Measurements from ENCODE around the gene CUX1.
"Not testable (repeated sequence)": the region's sequence is repeated elsewhere in the genome, so short reads cannot be mapped to it uniquely, and the experiment has no call there.

Gene CUX1

DNA sequence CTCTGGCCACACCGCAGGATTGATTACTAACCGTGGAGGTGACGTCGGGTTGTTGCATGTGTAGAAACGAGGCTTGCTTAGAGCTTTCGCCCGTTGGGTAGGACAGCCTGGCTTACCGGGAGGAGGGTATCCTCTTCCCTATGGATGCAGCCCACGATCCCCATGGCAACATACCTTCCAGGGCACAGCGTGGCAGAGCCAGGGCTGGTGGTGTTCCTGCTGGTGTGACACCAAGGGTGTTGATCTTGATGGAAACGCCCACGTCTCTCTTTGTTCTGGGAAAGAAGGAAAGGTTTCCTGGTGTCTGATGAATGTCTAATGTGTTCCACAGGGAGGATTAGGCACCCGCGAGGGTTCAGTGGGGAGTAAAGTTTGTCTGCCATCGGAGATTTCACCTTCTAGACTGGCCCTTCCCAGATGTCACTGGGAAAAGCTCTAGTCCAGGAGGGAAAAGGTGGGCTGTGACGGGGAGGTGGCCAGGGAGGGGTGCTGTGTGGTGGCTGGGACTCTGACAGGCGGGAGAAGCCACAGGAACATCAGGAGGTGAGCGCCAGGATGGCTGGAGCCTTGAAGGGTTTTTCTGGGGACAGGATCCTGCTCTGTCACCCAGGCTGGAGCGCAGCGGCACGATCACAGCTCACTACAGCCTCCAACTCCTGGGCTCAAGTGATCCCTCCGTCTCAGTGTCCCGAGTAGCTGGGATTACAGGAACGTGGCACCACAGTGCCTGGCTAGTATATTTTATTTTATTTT is 102.1 kb downstream of the CUX1 start:
- no peak for DNase-seq

DNA sequence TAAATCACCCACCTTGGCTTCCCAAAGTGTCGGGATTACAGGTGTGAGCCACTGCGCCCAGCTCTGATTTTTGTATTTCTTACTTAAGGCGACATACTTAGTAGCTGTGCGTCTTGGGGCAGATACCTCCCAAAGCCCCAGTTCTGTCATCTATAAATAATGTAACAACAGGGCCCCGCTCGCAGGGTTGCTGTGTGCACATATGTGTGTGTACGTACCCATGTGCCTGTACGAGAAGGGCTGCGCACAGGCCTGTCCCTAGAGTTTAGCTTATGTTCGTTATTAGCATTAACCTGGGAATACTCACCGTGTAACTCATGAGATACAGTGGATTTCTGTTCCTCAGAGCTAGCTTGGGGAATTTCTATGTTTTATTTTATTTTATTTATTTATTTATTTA is 103.6 kb downstream of the CUX1 start:
- no peak for DNase-seq

DNA sequence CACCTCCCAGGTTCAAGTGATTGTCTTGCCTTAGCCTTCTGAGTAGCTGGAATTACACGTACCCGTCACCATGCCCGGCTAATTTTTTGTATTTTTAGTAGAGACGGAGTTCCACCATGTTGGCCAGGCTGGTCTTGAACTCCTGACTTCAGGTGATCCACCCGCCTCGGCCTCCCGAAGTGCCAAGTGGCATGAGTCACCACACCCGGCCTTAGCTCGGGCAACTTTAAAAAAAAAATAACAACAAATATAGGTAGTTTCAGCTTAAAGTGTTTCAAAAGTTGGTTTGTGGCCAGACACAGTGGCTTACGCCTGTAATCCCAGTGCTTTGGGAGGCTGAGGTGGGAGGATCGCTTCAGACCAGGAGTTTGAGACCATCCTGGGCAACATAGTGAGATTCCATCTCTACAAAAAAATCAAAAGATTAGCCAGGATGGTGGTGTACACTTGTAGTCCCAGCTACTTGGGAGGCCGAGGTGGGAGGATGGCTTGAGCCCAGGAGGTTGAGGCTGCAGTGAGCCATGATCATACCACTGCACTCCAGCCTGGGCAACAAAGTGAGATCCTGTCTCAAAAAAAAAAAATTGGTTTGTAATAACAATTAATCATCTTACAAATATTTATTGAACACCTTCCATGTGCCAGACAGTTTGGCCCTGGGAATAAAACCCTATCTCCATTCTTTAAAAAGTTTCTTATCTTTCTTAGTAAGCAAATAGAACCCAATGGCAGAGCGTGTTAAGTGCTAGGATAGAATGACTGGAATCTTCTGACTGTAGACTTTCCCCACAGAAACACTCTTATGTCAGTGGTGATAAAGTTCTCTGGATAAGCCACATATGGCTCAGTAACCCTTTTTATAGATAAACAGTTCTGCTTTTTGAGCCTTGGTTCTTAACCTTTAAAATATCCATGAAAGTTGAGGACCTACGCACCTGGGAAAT is 104.4 kb downstream of the CUX1 start:
- not testable (repeated sequence) for DNase-seq

DNA sequence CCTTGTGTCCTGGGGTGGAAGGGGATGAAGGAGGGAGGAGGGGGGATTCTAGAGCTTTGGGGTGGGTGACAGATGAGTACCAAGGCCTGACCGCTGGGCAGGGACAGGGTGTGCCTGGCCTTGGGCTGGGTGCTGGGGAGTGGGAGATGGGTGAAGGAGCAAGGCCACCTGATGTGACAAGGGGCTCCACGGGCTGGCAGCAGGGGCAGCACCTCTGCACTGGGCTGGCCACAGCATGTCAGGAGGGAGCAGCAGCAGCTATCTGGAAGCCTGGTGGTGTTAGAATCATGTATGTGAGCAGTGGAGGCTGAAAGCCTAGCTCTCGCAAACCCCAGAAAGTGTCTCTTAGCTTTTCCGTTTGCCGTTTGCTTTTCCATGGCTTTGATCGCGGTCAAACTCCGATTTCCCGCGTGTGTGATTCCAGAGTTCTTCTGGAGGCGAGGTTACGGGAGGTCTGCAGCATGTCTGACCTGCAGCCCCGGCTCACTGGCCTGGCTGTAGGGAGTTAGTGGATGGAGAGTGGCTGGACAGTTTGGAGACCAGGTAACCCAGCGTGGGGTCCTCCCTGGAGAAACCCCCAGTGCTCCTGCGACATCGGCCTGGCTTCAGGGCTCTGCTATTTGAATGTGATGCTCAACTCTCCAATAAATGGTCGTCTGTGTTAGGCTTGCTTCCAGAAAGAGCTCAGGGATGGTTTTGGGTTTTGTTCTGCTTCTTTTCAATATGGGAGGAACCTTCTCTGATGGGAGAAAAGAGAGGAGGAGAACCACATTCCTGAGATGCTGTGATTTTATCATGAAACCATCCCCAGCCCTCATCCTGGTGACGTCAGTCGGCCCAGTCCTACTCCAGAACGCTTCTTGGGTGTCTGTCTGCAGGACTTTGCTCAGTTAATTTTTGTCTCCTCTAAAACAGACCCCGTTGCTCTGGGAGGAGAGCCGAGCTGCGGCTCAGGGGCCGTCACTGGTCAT is 105.5 kb downstream of the CUX1 start:
- no peak for DNase-seq

DNA sequence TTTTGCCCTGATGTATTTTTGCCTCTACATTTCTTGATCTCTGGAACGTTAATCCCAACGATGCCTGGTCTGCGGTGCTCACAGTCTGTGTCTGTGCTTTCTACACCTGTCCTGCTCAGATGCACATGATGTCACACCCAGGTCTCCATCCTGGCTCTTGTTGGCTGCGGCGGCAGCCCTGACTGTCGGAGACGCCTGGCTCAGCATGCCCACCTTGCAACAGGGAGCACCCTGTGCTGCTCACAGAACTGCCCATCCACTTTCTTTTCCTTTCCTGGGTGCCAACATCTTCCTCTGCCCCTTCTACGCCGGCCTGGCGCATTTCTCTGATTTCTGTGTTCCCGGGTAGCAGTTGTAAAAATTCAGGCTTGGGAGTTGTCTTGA is 106.2 kb downstream of the CUX1 start:
- DNase-seq: no peak

DNA sequence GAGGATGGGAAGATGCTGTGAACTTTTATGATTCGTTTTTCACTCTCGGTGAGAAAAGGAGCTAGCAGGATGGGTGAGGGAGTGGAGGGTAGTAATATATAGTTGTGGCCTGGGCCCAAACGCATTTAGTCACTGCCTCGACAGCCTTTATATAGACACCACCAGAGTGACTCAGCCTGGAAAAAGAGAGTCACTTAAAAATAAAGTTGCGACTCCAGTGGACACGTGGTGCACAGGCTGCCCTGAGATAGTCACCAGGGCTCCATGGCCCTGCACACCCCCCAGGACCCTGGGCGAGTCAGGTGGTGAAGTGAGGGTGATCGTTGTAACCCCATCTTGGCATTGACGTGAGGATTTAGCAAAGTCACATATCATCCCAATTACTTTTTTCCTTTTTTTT is 106.7 kb downstream of the CUX1 start:
- DNase-seq: no peak

DNA sequence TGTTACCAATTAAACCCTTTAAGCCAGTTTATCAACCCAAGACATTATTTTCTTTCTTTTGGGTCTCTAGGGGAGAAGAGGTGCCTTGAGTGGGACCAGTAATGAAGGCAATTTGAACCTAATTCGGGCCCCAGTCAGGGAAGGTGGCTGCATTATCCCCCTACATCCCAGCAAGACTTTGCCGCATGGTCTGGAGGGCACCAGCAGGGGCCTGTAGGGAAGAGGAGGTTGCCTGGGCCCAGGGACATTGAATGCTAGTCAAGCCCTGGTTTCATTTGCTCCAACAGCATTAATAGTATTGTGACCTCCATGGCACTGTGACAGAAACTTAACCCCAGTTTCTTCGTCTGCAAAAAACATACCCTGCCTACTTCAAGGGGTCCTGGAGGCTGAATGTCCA is 108.8 kb downstream of the CUX1 start:
- no peak for DNase-seq

DNA sequence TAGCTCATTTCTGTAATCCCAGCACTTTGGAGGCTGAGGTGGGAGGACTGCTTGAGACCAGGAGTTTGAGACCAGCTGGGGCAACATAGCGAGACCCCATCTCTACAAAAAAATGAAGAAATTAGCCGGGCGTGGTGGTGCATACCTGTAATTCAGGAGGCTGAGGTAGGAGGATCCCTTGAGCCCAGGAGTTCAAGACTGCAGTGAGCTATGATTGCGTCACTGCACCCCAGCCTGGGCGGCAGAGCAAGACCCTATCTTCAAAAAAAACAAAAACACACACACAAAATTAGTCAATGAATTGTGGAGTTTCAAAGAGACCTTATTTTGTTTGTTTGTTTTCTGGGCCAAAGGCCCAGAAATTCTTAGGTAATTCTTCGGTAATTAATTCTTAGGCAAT is 110.0 kb downstream of the CUX1 start:
- DNase-seq: no peak

DNA sequence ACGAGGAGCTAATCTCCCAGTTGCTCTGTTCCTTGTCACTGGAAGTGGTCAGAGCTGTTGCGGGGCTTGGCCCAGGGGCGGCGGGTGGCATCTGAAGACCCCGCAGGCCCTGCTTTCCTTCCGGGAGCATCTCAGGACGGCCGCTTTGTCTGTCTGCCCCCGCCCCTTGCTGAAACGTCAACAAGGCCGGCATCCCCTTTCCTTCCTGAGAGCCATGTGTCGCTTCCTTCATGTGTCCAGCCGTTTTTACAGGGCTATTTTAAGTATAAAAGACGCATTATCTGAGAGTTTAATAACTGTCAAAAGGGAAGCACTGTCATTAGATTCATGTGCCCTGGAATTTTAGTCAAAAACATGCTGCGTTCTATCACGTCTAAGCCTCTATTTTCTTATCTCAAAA is 110.4 kb downstream of the CUX1 start:
- DNase-seq: no peak

DNA sequence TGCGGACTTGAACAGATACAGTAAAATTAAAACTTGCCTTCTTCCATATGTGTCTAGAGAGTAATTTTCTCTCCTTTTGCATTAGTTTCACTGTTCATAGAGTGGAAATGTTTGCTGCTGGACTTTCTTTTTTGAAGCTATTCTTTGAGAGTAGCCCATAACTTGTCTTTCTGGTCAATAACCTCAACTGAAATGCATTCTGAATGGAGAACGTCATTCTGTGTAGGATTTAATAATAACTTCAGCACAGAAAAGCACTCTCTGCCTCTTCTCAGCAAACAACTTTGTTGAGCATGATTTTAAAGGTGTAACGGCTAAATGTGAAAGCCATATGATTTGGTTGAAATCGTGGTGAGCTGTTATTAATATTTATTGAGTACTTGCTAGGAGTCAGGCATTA is 111.8 kb downstream of the CUX1 start:
- no peak for DNase-seq

DNA sequence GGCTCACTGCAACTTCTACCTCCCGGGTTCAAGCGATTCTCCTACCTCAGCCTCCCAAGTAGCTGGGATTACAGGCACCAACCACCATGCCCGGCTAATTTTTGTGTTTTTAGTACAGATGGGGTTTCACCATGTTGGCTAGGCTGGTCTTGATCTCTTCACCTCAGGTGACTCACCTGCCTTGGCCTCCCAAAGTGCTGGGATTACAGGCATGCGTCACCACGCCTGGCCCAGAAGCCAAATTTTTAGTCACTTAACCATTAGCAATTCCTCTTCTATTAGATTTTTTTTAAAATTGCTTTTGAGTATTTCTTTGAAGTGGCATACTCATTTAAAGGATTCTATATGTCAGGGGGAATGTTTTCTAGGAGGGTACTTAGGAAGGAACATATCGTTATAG is 112.5 kb downstream of the CUX1 start:
- not testable (repeated sequence) for DNase-seq

DNA sequence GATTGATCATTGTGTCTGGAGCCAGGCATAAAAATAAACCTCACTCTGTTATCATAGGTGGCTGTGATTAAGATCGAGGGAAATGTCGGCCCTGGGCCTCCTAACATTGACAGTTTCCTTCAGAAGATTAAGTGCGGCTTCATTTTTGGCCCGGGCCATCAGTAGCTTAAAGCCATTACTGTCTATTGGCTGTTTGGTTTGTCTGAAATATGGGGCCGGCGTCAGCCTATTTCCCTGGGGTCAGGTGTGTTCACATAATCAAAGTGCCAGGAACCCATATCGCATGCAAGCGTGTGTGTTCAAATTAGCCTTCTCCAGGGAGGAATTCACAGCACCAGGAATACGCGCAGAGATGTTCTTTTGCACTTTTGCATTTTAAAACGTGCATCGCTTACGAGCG is 114.7 kb downstream of the CUX1 start:
- DNase-seq: no peak

DNA sequence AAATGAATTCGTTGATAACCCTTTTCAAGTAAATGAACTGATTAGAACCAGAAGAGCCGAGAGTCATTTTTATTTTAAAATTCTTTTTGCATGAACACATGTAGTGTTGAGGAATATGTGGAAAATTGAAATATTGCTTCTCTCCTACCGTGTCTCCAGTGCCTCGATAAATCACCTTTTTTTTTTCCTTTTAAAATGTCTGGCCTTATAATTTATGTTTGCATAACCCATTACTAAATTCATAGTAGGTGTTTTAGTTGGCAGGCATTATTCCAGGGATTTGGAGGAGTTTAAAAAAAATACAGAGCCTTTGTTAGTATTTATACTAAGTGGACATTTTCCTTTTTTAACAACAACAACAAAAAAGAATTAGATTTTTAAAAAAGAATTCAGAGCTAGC is 115.6 kb downstream of the CUX1 start:
- no peak for DNase-seq

DNA sequence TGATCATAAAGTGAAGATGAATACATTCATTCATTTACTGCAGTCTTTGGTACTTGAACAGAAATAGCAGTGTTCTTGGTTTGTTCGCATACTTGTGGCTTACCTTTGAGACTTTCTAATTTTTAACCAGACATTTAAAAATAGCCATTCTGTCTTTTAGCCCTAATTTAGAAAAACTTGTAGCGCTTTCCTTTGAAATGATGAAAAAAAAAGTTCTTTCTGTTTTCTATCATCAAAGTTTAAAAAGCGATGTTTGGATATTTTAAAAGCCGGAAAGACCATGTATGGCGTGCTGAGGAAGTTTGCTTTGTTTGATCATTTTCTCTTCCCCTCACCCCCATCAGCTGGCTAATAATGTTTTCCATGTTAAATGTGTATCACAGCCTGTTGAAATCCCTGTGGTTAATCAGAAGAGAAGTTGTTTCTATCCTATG is 116.3 kb downstream of the CUX1 start:
- DNase-seq: no peak

DNA sequence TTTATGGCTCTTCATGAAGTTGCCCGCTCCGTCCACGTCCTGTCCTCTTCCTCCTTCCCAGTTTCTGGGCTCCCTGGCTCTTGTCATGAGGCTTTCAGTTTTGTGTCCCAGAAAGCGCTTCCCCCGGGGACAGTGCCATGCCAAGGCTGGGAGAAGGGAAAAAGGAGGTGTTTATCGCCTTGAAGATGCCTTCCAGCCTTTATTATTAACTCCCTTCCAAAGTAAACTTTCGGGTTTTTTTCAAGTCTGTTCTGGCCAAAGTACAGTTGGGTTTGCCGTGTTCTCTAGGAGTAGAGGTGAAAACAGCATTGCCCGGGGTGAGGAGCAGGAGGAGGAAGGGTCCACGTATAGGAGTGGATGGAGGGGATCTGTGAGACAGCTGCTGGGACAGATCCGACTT is 117.2 kb downstream of the CUX1 start:
- DNase-seq: no peak

DNA sequence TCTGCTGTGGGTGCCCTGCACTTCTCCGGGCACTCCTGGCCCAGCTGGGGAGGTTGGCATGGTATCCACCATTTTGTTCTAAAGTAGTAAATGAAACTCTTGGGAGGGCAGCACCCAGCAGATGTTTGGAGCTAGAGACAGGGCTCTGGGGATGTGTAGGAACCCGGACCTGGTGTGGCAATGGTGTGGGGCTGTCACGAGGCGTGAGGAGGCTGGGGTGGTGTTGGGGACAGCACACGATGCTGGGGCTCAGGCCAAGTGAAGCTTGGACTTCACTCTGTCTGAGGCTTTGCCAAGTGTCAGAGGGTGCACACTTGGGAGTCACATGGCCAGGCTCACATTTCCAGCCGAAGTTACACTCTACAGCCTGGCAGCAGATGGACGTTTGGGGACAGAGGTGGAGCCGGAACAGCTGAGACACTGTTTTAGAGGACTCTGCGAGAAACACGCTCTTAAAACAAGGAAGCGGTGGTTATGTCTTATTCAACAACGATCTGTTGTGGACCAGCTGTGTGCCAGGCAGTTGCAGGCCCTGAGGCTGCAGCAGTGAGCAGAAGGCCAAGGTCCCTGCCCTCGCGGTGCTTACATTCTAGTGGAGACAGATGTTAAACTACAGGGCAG is 118.2 kb downstream of the CUX1 start:
- DNase-seq: no peak

DNA sequence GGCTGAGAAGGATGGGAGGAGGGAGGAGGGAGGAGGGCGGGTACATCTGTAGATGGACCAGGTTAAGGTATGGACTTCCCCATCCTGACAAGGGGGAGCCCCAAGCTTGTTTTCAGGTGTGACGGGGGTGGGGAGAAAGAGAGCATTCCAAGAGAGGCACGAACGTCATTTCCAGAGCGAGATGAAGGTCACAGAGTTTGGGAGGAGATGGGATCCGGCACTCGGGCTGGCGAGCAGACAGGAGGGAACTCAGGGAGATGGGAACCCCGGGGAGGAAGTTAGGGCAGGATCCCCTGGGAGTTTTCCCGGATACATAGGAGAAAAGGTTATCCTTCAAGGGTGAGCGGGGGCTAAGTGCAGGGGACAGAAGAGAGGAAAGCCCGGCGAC is 118.8 kb downstream of the CUX1 start:
- no peak for DNase-seq

DNA sequence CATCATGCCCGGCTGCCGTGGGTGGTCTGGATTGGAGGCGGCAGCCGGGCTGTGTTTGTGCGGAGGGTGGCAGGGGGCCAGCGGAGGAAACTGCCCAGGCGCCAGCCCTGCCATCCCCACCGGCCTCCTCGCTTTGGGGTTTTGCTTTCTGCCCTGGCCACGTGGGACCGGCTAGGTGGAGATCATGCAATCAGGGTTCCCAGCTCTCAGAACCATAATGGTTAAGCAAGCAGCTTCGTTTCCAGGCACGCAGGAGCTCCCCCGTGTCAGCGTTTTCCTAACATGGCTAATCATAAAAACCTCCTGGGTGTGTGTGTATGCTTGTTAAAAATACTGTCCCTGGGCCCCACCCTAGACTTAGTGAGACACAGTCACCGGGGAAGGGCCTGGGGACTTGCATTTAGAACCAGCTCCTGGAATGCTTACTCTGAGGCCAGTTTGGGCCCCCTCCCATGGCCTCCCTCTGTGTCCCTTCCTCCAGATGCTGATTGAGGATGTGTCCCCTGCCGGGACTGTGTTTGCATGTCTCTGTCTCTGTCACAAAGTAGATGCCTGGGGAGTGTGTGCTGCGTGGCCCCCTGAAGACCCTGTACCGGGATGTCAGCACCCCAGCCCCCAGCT is 119.3 kb downstream of the CUX1 start:
- no peak for DNase-seq

DNA sequence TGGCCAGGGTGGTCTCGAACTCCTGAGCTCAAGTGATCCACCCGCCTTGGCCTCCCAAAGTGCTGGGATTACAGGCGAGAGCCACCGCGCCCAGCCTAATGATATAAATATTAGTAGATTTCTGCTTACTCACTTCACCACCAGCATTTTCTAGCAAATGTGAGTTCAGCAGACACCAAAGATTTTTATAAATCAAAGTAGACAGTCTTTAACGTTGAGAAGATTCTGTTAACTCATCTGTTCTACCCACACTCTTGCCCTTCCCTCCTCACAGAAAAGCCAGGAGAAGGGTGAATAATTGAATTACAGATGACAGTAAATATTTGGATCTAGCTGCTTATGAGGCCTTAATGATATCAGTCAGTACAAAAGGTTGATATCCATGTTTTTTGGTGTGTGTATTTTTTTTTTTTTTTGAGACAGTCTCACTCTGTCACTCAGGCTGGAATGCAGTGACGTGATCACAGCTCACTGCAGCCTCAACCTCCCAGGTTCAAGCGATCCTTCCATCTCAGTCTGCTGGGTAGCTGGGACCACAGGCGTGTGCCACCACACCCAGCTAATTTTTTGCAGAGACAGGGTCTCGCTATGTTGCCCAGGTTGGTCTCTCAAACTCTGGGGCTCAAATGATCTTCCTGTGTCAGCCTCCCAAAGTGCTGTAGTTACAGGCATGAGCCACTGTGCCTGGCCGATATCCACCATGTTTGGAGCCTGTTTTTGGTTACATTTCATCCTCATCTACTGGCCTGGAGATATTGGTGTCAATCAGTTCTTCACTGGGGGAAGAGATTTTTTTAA is 120.5 kb downstream of the CUX1 start:
- DNase-seq: no peak

DNA sequence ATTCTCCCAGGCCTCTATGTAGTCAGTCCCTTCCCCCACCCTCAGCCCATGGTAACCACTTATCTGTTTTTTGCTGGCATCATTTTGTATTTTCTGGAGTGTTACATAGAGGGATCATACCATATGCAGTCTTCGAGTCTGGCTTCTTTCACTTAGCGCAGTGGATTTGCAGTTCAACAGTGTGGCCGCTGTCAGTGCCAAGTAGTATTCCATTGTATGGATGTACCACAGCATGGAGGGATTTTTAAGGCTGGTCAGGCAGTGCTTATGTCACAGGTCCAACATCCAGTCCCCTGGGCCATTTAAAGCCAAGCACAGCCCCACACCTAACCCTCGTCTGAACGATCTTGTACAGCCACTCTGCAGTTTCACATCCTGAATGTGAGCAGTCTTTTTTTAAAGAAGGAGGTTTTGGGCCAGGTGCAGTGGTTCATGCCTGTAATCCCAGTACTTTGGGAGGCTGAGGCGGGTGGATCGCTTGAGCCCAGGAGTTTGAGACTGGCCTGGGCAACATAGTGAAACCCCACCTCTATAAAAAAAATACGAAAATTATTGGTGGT is 121.8 kb downstream of the CUX1 start:
- DNase-seq: no peak

DNA sequence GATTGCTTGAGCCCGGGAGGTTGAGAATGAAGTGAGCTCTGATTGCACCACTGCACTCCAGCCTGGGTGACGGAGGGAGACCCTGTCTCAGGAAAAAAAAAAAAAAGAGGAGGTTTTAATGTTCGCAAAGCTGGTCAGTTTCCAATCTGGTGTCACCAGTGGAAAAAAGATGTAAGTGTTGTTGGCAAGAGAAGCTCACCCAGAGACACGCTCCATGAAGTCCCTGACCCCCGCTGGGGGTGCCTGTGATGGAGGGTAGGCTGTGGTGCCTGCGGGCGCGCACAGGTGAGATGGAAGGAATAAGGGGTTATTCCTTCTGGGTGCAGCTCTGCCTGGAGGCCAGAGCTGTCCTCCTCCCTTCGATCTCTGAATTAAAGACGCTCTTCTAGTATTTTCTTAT is 122.7 kb downstream of the CUX1 start:
- DNase-seq: no peak
